HepG2 (cell line): ENCODE results near the gene ADAT3. TPM values are rescaled to one million over a fixed set of nuclear protein-coding genes. Genes with fewer than 3 reads are reported as not detected.

Experiments
- ERF ChIP-seq: IDR thresholded peaks from 2 replicates; pipeline ENCODE4 v1.6.1; 2018; ENCODE audit warnings: missing biosample characterization, missing genetic modification reagents
- FOSL2 ChIP-seq: sonication (generic); formaldehyde crosslinking; IDR thresholded peaks from 2 replicates; pipeline ENCODE4 v1.4.0; 2020; ENCODE audit warnings: missing genetic modification reagents
- HES4 ChIP-seq: sonication (generic); formaldehyde crosslinking; IDR thresholded peaks from 2 replicates; pipeline ENCODE4 v1.9.0; 2021; ENCODE audit warnings: mild to moderate bottlenecking, missing genetic modification reagents, borderline replicate concordance
- HNF4A ChIP-seq: sonication (generic); formaldehyde crosslinking; IDR thresholded peaks from 2 replicates; pipeline ENCODE4 v1.4.0; 2020; ENCODE audit warnings: missing genetic modification reagents
- PHF8 ChIP-seq: sonication (generic); formaldehyde crosslinking; IDR thresholded peaks from 2 replicates; pipeline ENCODE4 v1.5.0; 2020; ENCODE audit warnings: missing genetic modification reagents
- ZBTB38 ChIP-seq: sonication (generic); formaldehyde crosslinking; IDR thresholded peaks from 2 replicates; pipeline ENCODE4 v1.5.1; 2020; ENCODE audit warnings: mild to moderate bottlenecking, missing genetic modification reagents
- ZNF350 ChIP-seq: sonication (generic); formaldehyde crosslinking; IDR thresholded peaks from 2 replicates; pipeline ENCODE4 v1.4.0; 2020; ENCODE audit warnings: mild to moderate bottlenecking, low read depth, missing genetic modification reagents, borderline replicate concordance
- ZNF572 ChIP-seq: sonication (generic); formaldehyde crosslinking; IDR thresholded peaks from 2 replicates; pipeline ENCODE4 v1.5.1; 2020; ENCODE audit warnings: mild to moderate bottlenecking, missing genetic modification reagents
- ZNF644 ChIP-seq: IDR thresholded peaks from 2 replicates; pipeline ENCODE4 v1.6.1; 2016; ENCODE audit warnings: low read depth
- ZNF878 ChIP-seq: sonication (generic); formaldehyde crosslinking; IDR thresholded peaks from 2 replicates; pipeline ENCODE4 v1.8.1; 2023; ENCODE audit warnings: mild to moderate bottlenecking, missing genetic modification reagents, moderate library complexity
- polyA plus RNA-seq, 8 experiments: library from polyadenylated mRNA; depleted of rRNA in 3 of 8; stranded (reverse) in 7 of 8; unstranded in 1 of 8; fragments of >200 nt; fragmentation: Illumina TruSeq in 4 of 8; extraction: Trizol in 4 of 8; gene quantifications; 2 replicates each; pipeline versions ENCODE4 v1.2.1 to v1.2.3, GENCODE V29; 2011 to 2016; ENCODE audit warnings: low read depth in 4 of 8, missing spikeins in 1 of 8, mixed read lengths in 1 of 8; ENCODE audit not compliant: insufficient read depth in 1 of 8
- total RNA-seq, 5 experiments: library from RNA; depleted of rRNA; stranded (reverse); fragments of >200 nt; fragmentation: Illumina TruSeq; extraction: Trizol; gene quantifications; 2 replicates each; pipeline ENCODE4 v1.2.3, GENCODE V29; 2016; ENCODE audit warnings: low read depth in 1 of 5
- TF ChIP-seq, protein P1 (sequence below): sonication (generic); formaldehyde crosslinking; IDR thresholded peaks from 2 replicates; pipeline ENCODE4 v1.5.1; 2020; ENCODE audit warnings: mild to moderate bottlenecking, missing genetic modification reagents, moderate library complexity
- TF ChIP-seq, protein P2 (sequence below): sonication (generic); formaldehyde crosslinking; IDR thresholded peaks from 2 replicates; pipeline ENCODE4 v1.5.0; 2020; ENCODE audit warnings: mild to moderate bottlenecking, missing genetic modification reagents
- TF ChIP-seq, protein P3 (sequence below): sonication (generic); formaldehyde crosslinking; IDR thresholded peaks from 2 replicates; pipeline ENCODE4 v1.8.1; 2023; ENCODE audit warnings: mild to moderate bottlenecking, missing genetic modification reagents
- TF ChIP-seq, protein P4 (sequence below): IDR thresholded peaks from 2 replicates; pipeline ENCODE4 v1.6.1; 2018; ENCODE audit warnings: missing genetic modification reagents, mild to moderate bottlenecking, missing compliant biosample characterization
- TF ChIP-seq, protein P5 (sequence below): sonication (generic); formaldehyde crosslinking; IDR thresholded peaks from 2 replicates; pipeline ENCODE4 v1.5.1; 2020; ENCODE audit warnings: mild to moderate bottlenecking, missing genetic modification reagents, borderline replicate concordance
- TF ChIP-seq, protein P6 (sequence below): sonication (generic); formaldehyde crosslinking; IDR thresholded peaks from 2 replicates; pipeline ENCODE4 v1.4.0; 2020; ENCODE audit warnings: missing genetic modification reagents, mild to moderate bottlenecking, borderline replicate concordance

The ADAT3 gene
- total and polyA plus RNA-seq, 2 of the 13 experiments (the other 11 are each of a cell fraction or from before 2014, with no cell fraction given) = 0.95 to 3.5 TPM

DNA sequence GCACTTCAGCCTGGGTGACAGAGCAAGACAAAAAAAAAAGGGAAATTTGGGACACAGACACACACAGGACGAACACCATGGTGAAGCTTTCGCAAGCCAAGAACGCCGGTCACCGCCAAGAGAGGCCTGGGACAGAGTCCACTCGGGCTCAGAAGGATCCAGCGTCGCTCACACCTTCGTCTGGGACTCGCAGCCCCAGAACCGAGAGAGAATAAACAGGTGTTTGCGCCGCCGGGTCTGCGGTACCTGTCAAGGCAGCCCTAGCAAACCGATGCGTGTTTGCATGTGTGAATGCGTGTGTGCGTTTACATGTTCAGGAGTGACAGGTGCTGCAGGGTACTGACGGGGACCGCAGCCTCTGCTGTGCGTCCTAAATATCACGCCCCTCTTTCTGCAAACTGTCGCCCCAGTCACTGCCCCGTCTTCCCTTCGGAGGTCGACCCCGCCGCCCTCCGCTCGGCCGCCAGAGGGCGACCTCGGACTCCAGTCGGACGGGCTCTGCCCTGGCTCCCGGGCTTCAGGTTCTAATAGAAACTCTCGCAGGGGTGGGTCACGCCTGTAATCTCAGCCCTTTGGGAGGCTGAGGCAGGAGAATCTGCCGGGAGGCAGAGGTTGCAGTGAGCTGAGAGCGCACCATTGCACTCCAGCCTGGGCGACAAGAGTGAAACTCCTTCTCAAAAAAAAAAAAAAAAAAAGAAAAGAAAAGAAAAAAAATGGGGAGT is 24.0 kb downstream of the ADAT3 start (continued):
- TF ChIP-seq ZNF878 (no peak), FOSL2 (peak; percentile 10; the same call in 1 of the 2 replicates), HES4 (CRISPR knock-in tag) (no peak), ZNF350 (CRISPR knock-in tag) (peak; percentile 60; the same call in 1 of the 2 replicates), ZNF644 (no peak), HNF4A (CRISPR knock-in tag) (peak; percentile 9; the same call in 1 of the 2 replicates), ZNF572 (CRISPR knock-in tag) (peak; percentile 55; the same call in 1 of the 2 replicates), PHF8 (CRISPR knock-in tag) (peak; percentile 38; the same call in 1 of the 2 replicates), ZBTB38 (CRISPR knock-in tag) (peak; percentile 24; the same call in 1 of the 2 replicates), ERF (0 out of 2 replicates have a peak, but pooled peaks have one; percentile 44)
- TF ChIP-seq, protein P1, sequence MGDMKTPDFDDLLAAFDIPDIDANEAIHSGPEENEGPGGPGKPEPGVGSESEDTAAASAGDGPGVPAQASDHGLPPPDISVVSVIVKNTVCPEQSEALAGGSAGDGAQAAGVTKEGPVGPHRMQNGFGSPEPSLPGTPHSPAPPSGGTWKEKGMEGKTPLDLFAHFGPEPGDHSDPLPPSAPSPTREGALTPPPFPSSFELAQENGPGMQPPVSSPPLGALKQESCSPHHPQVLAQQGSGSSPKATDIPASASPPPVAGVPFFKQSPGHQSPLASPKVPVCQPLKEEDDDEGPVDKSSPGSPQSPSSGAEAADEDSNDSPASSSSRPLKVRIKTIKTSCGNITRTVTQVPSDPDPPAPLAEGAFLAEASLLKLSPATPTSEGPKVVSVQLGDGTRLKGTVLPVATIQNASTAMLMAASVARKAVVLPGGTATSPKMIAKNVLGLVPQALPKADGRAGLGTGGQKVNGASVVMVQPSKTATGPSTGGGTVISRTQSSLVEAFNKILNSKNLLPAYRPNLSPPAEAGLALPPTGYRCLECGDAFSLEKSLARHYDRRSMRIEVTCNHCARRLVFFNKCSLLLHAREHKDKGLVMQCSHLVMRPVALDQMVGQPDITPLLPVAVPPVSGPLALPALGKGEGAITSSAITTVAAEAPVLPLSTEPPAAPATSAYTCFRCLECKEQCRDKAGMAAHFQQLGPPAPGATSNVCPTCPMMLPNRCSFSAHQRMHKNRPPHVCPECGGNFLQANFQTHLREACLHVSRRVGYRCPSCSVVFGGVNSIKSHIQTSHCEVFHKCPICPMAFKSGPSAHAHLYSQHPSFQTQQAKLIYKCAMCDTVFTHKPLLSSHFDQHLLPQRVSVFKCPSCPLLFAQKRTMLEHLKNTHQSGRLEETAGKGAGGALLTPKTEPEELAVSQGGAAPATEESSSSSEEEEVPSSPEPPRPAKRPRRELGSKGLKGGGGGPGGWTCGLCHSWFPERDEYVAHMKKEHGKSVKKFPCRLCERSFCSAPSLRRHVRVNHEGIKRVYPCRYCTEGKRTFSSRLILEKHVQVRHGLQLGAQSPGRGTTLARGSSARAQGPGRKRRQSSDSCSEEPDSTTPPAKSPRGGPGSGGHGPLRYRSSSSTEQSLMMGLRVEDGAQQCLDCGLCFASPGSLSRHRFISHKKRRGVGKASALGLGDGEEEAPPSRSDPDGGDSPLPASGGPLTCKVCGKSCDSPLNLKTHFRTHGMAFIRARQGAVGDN (CRISPR knock-in tag) = peak; percentile 55; the same call in 1 of the 2 replicates
- TF ChIP-seq, protein P2, sequence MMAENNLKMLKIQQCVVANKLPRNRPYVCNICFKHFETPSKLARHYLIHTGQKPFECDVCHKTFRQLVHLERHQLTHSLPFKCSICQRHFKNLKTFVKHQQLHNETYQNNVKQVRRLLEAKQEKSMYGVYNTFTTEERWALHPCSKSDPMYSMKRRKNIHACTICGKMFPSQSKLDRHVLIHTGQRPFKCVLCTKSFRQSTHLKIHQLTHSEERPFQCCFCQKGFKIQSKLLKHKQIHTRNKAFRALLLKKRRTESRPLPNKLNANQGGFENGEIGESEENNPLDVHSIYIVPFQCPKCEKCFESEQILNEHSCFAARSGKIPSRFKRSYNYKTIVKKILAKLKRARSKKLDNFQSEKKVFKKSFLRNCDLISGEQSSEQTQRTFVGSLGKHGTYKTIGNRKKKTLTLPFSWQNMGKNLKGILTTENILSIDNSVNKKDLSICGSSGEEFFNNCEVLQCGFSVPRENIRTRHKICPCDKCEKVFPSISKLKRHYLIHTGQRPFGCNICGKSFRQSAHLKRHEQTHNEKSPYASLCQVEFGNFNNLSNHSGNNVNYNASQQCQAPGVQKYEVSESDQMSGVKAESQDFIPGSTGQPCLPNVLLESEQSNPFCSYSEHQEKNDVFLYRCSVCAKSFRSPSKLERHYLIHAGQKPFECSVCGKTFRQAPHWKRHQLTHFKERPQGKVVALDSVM (CRISPR knock-in tag) = peak; percentile 45; the same call in 1 of the 2 replicates
- TF ChIP-seq, protein P3, sequence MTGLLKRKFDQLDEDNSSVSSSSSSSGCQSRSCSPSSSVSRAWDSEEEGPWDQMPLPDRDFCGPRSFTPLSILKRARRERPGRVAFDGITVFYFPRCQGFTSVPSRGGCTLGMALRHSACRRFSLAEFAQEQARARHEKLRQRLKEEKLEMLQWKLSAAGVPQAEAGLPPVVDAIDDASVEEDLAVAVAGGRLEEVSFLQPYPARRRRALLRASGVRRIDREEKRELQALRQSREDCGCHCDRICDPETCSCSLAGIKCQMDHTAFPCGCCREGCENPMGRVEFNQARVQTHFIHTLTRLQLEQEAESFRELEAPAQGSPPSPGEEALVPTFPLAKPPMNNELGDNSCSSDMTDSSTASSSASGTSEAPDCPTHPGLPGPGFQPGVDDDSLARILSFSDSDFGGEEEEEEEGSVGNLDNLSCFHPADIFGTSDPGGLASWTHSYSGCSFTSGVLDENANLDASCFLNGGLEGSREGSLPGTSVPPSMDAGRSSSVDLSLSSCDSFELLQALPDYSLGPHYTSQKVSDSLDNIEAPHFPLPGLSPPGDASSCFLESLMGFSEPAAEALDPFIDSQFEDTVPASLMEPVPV = peak; percentile 55; the same call in 1 of the 2 replicates
- TF ChIP-seq, protein P4, sequence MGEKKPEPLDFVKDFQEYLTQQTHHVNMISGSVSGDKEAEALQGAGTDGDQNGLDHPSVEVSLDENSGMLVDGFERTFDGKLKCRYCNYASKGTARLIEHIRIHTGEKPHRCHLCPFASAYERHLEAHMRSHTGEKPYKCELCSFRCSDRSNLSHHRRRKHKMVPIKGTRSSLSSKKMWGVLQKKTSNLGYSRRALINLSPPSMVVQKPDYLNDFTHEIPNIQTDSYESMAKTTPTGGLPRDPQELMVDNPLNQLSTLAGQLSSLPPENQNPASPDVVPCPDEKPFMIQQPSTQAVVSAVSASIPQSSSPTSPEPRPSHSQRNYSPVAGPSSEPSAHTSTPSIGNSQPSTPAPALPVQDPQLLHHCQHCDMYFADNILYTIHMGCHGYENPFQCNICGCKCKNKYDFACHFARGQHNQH (CRISPR knock-in tag) = peak; percentile 24; the same call in 1 of the 2 replicates
- TF ChIP-seq, protein P5, sequence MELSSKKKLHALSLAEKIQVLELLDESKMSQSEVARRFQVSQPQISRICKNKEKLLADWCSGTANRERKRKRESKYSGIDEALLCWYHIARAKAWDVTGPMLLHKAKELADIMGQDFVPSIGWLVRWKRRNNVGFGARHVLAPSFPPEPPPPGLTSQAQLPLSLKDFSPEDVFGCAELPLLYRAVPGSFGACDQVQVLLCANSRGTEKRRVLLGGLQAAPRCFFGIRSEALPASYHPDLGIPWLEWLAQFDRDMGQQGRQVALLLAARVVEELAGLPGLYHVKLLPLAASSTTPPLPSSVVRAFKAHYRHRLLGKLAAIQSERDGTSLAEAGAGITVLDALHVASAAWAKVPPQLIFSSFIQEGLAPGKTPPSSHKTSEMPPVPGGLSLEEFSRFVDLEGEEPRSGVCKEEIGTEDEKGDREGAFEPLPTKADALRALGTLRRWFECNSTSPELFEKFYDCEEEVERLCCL = no peak
- TF ChIP-seq, protein P6, sequence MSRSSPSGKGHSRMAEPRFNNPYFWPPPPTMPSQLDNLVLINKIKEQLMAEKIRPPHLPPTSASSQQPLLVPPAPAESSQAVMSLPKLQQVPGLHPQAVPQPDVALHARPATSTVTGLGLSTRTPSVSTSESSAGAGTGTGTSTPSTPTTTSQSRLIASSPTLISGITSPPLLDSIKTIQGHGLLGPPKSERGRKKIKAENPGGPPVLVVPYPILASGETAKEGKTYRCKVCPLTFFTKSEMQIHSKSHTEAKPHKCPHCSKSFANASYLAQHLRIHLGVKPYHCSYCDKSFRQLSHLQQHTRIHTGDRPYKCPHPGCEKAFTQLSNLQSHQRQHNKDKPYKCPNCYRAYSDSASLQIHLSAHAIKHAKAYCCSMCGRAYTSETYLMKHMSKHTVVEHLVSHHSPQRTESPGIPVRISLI (CRISPR knock-in tag) = peak; percentile 46; the same call in 1 of the 2 replicates
